Measurements from ENCODE around the gene GFY. TPM values are rescaled to one million over a fixed set of nuclear protein-coding genes. Genes with fewer than 3 reads are reported as not detected.
A peak's percentile ranks its signal among the peaks of the same experiment; 100 is the strongest.

The GFY gene
- total RNA-seq, 2 donors from 2014 or later, result not detected

DNA sequence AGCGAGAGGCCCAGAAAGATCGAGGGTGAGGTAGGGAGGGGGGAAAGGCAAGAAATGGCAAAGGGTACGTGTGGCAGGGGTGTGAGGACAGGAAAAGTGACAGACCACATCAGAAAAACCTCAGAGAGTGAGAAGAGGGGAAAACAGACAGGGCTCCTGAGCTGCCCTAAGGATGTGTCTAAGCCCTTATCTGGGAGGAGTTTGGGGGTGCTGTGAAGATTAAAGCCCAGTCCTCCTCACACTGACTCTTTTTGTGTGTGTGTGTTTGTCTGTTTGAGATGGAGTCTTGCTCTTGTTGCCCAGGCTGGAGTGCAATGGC is 1.2 kb upstream of the GFY start:
- intact Hi-C loops (cut with DNase I), result no loop called here
- DNase-seq (no peak), ATAC-seq (no peak)

DNA sequence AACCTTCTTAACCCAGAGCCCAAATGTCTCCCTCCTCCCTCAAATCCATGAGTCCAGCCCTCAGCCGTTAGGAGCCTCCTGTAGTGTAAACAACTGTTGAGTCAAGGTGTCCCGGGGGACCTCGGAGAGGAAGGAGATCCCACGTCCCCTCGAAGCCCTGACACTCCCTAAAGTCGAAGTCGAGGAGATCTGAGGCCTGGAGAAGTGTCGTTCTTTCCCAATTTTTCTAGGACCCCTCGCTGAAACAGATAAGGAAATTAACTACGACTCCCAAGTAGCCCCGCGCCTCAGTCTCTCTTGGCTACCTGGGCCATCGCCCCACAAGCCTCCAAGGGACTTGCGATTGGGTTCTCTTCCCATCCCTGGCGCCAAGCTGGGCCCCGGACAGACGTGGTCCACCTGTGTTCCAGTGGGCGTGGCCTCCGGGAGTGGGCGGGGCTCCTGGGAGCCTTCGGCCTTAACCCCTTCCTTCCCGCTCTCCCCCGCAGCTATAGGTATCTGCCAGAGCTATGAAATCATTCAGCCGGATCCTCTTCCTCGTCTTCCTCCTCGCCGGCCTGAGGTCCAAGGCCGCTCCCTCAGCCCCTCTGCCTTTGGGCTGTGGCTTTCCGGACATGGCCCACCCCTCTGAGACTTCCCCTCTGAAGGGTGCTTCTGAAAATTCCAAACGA is 869 bp downstream of the GFY start:
- ATAC-seq, result no peak
- DNase-seq, result no peak
- intact Hi-C loops (cut with DNase I), result no loop called here

DNA sequence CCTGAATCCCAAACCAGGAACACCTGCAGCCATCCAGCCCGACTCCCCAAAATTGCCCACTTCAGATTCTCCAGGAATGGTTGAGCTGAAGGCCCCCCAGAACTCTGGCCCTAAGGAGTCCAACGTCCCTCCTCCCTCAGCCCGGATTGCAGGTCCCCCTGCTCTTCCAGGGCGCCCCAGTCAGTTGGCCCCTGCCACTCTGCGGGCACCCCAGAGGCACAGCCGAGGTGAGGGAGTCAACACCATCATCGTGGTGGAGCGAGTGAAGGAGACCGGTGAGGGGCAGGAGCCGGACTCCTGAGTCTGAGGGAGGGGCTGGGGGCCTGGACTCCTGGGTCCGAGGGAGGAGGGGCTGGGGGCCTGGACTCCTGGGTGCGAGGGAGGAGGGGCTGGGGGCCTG is 2.2 kb downstream of the GFY start:
- DNase-seq (no peak), ATAC-seq (no peak)
- intact Hi-C loops (cut with DNase I), result no loop called here

- ATAC-seq, result peak in 1 of 2 donors; percentile 34
- intact Hi-C loops (cut with DNase I), result no loop called here
- DNase-seq, result no peak
Measured at GRCh38 chr19:49427855-49428546, 2.8 kb downstream of the GFY start.

GRCh38 chr19:49428547-49429451 is 3.6 kb downstream of the GFY start:
- no peak for DNase-seq
- intact Hi-C loops (cut with DNase I), result no loop called here
- ATAC-seq, result no peak

GRCh38 chr19:49430172-49430677 is 5.0 kb downstream of the GFY start:
- intact Hi-C loops (cut with DNase I), result no loop called here
- ATAC-seq (no peak), DNase-seq (no peak)

DNA sequence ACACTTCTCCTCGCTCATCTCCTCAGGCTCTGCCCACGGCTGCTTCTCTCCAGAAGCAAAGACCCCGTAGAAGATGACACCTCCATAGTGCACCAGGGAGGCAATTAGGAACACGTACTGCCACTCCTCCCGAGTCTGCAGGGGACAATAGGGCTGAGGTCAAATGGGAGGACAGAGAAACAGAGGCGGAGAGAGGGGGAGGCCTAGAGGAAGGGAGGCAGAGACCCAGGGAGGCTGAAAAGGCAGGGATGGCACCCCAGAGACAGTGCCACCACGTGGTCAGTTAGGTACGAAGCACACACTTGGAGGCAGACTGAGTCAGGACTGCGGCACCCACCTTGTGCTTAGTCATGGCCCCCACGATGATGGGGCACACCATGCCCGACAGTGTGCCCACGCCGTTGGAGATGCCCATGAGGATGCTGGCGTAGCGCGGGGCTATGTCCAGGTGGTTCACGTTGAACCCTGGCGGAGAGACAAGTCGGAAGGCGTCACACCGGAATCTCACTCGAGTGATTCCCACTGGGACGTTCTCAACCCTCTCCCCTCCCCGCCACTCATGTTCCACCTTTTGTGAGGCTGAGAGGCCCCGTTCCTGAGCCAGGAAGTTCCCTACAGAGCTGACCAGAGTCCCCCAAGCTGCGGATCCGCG is 5.6 kb downstream of the GFY start:
- no peak for DNase-seq
- intact Hi-C loops (cut with DNase I), result no loop called here
- ATAC-seq, result no peak

- DNase-seq (no peak), ATAC-seq (no peak)
- intact Hi-C loops (cut with DNase I), result no loop called here
Measured at GRCh38 chr19:49431330-49431749, 6.2 kb downstream of the GFY start.

DNA sequence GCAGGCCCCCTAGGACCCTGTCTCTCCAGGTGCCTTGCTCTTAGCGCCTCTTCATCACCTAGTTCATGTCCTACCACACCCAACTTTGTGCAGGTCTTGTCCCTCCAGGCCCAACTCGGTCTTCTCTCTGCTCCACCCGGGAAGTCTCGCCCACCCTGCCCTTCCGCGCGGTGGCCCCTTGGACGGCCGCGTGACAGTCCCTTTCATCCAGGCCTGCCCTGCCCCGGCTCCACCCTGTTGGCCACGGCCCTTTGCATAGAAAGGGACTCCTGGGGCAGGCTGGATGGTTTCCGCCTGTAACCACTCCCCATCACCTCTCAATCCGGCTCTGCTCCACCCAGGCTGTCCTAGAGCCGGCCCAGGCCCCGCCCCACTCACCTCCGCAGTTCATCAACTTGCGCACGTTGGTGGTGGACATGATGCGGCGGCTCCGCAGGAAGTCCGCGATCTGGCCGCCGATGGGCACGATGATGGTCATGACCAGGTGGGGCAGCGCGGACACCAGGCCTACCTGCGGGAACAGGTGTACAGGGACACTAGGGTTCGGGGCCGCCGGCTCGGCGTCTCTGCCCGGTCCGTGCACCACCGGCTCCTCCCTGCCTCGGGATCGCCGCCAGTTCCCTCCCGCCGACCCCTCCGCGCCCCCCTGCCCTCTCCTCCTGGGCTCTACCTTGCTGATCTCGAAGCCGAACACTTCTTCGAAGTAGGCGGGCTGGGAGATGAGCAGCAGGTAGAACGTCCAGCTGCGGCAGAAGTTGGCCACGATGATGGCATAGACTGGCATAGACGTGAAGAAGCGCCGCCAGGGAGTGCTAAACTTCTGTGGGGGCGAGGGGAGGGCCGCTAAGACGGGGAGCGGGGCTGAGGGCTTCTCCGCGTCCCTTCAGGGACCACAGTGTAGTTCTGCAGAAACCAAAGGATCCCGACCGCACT is 7.2 kb downstream of the GFY start:
- DNase-seq (no peak), ATAC-seq (no peak)
- intact Hi-C loops (cut with DNase I), result no loop called here

DNA sequence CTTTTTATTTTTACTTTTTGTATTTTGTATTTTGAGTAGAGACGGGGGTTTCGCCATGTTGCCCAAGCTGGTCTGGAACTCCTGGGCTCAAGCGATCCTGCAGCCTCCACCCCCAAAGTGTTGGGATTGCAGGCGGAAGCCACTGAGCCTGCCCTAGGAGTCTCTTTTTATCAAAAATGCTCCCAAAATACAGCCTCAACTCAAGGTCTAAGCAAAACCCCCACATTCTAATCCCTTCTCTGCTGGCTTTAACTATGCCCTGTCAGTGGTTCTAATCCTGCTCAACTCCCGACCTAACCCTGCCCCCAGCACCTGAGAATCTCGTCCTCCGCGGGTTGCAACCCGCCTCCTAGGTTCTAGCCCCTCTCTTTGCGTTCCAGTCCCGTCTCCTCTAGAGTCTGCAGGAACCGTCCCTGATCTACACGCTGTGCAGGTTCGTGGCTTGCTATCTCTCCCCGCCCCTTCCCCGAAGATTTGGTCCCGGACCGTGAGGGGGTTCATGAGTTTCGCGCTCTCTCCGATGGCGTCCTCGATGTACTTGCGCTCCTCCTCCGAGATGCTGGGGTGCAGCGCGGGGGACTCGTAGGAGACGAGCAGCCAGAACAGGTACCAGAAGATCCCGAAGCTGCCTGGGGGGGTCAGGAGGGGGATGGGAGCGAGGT is 8.2 kb downstream of the GFY start:
- no peak for ATAC-seq
- intact Hi-C loops (cut with DNase I), result no loop called here
- DNase-seq, result no peak

DNA sequence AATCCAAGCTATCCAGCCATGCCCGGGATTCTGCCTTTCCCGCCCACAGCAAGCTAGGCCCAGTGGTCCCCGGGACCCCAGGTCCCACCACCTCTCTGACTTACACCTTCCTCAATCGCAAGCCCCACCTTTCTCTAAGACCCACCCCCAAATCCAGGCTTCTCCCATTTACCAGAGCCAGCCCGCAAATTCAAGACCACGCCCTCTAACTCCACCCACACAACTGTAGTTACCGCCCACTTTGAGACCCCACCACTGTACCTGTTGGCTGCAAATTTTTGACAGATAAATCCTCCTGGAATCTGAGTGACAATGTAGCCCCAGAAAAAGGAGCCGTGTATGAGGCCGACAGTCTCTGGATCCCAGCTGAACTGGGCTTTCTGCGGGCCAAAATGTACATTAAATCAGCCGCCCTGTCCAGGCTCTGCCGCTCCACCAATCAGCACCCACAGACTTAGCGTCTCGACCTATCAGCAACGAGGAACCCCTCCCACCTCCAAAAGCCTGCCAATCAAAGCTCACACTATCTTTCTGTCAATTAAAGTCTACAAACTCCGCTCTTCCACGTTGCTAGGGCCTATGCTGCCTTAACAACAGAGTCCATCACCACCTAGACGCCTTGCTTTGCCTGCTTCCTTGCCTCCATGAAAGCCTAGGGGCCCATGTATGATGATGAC is 9.9 kb downstream of the GFY start:
- no peak for ATAC-seq
- DNase-seq, result no peak
- intact Hi-C loops (cut with DNase I), result no loop called here

GRCh38 chr19:49435670-49436069 is 10.5 kb downstream of the GFY start:
- intact Hi-C loops (cut with DNase I), result no loop called here
- ATAC-seq (no peak), DNase-seq (no peak)

GRCh38 chr19:49436381-49437017 is 11.3 kb downstream of the GFY start:
- ATAC-seq (no peak), DNase-seq (no peak)
- intact Hi-C loops (cut with DNase I), result no loop called here

- intact Hi-C loops (cut with DNase I), result no loop called here
- DNase-seq, result no peak
- no peak for ATAC-seq
Measured at GRCh38 chr19:49437231-49437630, 12.0 kb downstream of the GFY start.

DNA sequence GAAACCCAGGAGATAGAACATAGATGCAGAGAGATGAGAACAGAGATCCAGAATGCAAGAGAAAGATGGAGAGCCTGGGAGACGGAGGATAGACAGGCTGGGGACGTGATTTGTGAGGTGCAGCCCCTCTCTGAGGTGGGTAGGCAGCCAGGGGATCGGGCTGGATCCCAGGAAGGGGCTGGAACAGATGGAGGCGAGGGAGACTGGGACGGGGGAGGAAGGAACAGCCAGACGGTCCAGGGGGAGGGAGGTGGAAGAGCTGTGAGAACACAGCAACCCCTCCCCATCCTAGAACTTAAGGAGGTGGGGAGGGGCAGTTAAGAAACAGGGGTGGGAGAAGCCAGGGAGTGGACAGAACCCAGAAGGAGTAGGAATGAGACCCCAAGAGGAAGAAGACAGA is 13.1 kb downstream of the GFY start:
- ATAC-seq (no peak), DNase-seq (no peak)
- intact Hi-C loops (cut with DNase I), result no loop called here

- ATAC-seq, result no peak
- intact Hi-C loops (cut with DNase I), result loop anchor here (5.0 to 10.0 kb wide), 2 partner anchors 48 to 215 kb away; no protein-coding TSS in a partner anchor
- DNase-seq, result no peak
Measured at GRCh38 chr19:49439836-49440235, 14.6 kb downstream of the GFY start.
